K562 (cell line): ENCODE measurements around the gene PDK3. TPM values are rescaled to one million over a fixed set of nuclear protein-coding genes. Genes with fewer than 3 reads are reported as not detected.

Experiments
- ATAC-seq: fragments of 200-7000 bp; cut with Tn5 transposase; 3 replicates; pipeline ENCODE4 v1.9.1; 2020; ENCODE audit warnings: moderate library complexity
- BruUV-seq: library from RNA; stranded (reverse); fragments of 400-500 nt; replicated peaks from 2 replicates; lab custom pipeline; 2021; lab: Mats Ljungman, UMichigan
- CTCF ChIA-PET: fragments of 300-600 bp; formaldehyde crosslinking; extraction: SDS; loops from one replicate; lab custom pipeline; 2021; ENCODE audit warnings: low intra/inter-chr PET ratio; lab: Yijun Ruan, JAX
- POLR2A ChIA-PET: fragments of 300-600, 350-650 bp; sonication (Branson Sonifier 250); formaldehyde crosslinking; extraction: SDS; loops from one replicate; lab custom pipeline; 2021; ENCODE audit warnings: antibody characterized with exemption, inconsistent platforms; lab: Yijun Ruan, JAX
- DNase-seq, 4 experiments: peaks; one replicate each; pipeline versions ENCODE4 v3.0.0 to v3.0.0-alpha.2; 2011 to 2018; ENCODE audit warnings: low spot score in 3 of 4, mixed read lengths in 3 of 4; ENCODE audit errors: extremely low read depth in 1 of 4
- FAIRE-seq: peaks from 2 replicates; lab custom pipeline; 2011; peaks lifted over from hg19 to GRCh38; lab: Jason Lieb, UNC
- H2AFZ ChIP-seq: 2 replicates; pipeline ENCODE4 v1.6.0; 2011; ENCODE audit warnings: low read depth, low read length, control low read depth, inconsistent platforms
- H3K27ac ChIP-seq: fragments of 200-600 bp; 3 replicates; pipeline ENCODE4 v1.8.0; 2011; ENCODE audit warnings: low read depth, mild to moderate bottlenecking, control low read depth, inconsistent platforms, low read length, moderate library complexity, mixed read lengths; ENCODE audit errors: extremely low read depth
- H3K27me3 ChIP-seq, 2 experiments: fragments of 300-600 bp in 1 of 2; 2 replicates in 1 of 2; 3 replicates in 1 of 2; pipeline versions ENCODE4 v1.6.0 to v1.8.0; 2011; ENCODE audit warnings: inconsistent platforms in 2 of 2, low read length in 2 of 2, mild to moderate bottlenecking in 1 of 2, mixed read lengths in 1 of 2, moderate library complexity in 1 of 2; ENCODE audit not compliant: control insufficient read depth in 2 of 2, insufficient read depth in 2 of 2
- H3K36me3 ChIP-seq: fragments of 300-600 bp; 3 replicates; pipeline ENCODE4 v1.8.0; 2011; ENCODE audit warnings: mild to moderate bottlenecking, low read length, inconsistent platforms; ENCODE audit not compliant: control insufficient read depth, insufficient read depth
- H3K4me1 ChIP-seq, 2 experiments: fragments of 200-600 bp in 1 of 2; replicated peaks in 1 of 2; 2 replicates in 1 of 2; 3 replicates in 1 of 2; pipeline versions ENCODE4 v1.5.1 to v1.8.0; 2011; ENCODE audit warnings: inconsistent platforms in 2 of 2, low read length in 2 of 2, mild to moderate bottlenecking in 1 of 2, mixed read lengths in 1 of 2, moderate library complexity in 1 of 2; ENCODE audit not compliant: control insufficient read depth in 2 of 2, insufficient read depth in 2 of 2
- H3K4me2 ChIP-seq: 2 replicates; pipeline ENCODE4 v1.6.1; 2011; ENCODE audit warnings: low read length, control low read depth, inconsistent platforms, mixed read lengths; ENCODE audit not compliant: insufficient read depth
- H3K4me3 ChIP-seq: fragments of 200-600 bp; sonication (generic), shearing (Covaris generic); 2 replicates; pipeline ENCODE4 v1.5.1; 2016; ENCODE audit warnings: control low read depth, inconsistent platforms
- H3K79me2 ChIP-seq: fragments of 200-600 bp; 3 replicates; pipeline ENCODE4 v1.8.0; 2011; ENCODE audit warnings: low read length, inconsistent platforms; ENCODE audit not compliant: control insufficient read depth, insufficient read depth
- H3K9ac ChIP-seq, 2 experiments: 2 replicates each; pipeline versions ENCODE4 v1.6.0 to v1.6.1; 2011; ENCODE audit warnings: low read depth in 2 of 2, low read length in 2 of 2, control low read depth in 1 of 2, inconsistent platforms in 1 of 2, mild to moderate bottlenecking in 1 of 2, mixed read lengths in 1 of 2; ENCODE audit not compliant: insufficient read depth in 1 of 2
- H3K9me1 ChIP-seq: one replicate; pipeline ENCODE4 v1.6.0; 2011; ENCODE audit warnings: inconsistent platforms, mild to moderate bottlenecking, low read length, moderate library complexity; ENCODE audit not compliant: control insufficient read depth, insufficient read depth
- H3K9me3 ChIP-seq: replicated peaks from 2 replicates; pipeline ENCODE4 v1.5.1; 2011; ENCODE audit warnings: low read depth, low read length, inconsistent platforms; ENCODE audit not compliant: control insufficient read depth, insufficient read depth
- H4K20me1 ChIP-seq: replicated peaks from 2 replicates; pipeline ENCODE4 v1.6.1; 2011; ENCODE audit warnings: low read length, inconsistent platforms, mixed read lengths; ENCODE audit not compliant: control insufficient read depth, insufficient read depth
- ARHGAP35 ChIP-seq: fragments of 450-650 bp; IDR thresholded peaks from 2 replicates; pipeline ENCODE4 v1.6.1; 2018; ENCODE audit not compliant: partially characterized antibody
- HMGXB4 ChIP-seq: sonication (generic); formaldehyde crosslinking; IDR thresholded peaks from 2 replicates; pipeline ENCODE4 v1.8.1; 2023; ENCODE audit warnings: mild to moderate bottlenecking, missing genetic modification reagents
- HOMEZ ChIP-seq: fragments of 250-450 bp; sonication (Bioruptor Pico); IDR thresholded peaks from 2 replicates; pipeline ENCODE4 v1.4.0; 2020; ENCODE audit warnings: mild to moderate bottlenecking, moderate library complexity
- L3MBTL2 ChIP-seq: fragments of 450-650 bp; IDR thresholded peaks from 2 replicates; pipeline ENCODE4 v1.6.1; 2016; ENCODE audit warnings: mild to moderate bottlenecking, moderate library complexity
- POLR2B ChIP-seq: fragments of 450-650 bp; IDR thresholded peaks from 2 replicates; pipeline ENCODE4 v1.6.1; 2018; ENCODE audit warnings: low read depth; ENCODE audit not compliant: partially characterized antibody
- XRCC3 ChIP-seq: fragments of 450-650 bp; IDR thresholded peaks from 2 replicates; pipeline ENCODE4 v1.6.1; 2017; ENCODE audit warnings: mild to moderate bottlenecking, moderate library complexity
- ZFP91 ChIP-seq: sonication (generic); formaldehyde crosslinking; IDR thresholded peaks from 2 replicates; pipeline ENCODE4 v1.8.0; 2022; ENCODE audit warnings: mild to moderate bottlenecking, missing genetic modification reagents
- ZNF830 ChIP-seq: fragments of 250-450 bp; sonication (Bioruptor Pico); IDR thresholded peaks from 2 replicates; pipeline ENCODE4 v1.5.0; 2021; ENCODE audit warnings: mild to moderate bottlenecking
- WGBS: fragments of 100-300 bp; shearing (Covaris generic); methylation state at CpG from one replicate; pipeline ENCODE4 v1.1.6; 2016; ENCODE audit warnings: low coverage, mixed read lengths; ENCODE audit not compliant: insufficient coverage; ENCODE audit errors: missing lambda C conversion rate; 5-methylcytosine and 5-hydroxymethylcytosine counted together
- in situ Hi-C: fragments of 300-500 bp; cut with MboI; formaldehyde crosslinking; loops from 4 replicates; pipeline ENCODE4 v1.15.0; 2018; ENCODE audit warnings: inconsistent platforms, mixed read lengths
- intact Hi-C: fragments of 100-400 bp; cut with micrococcal nuclease; formaldehyde crosslinking; loops from 2 replicates; pipeline ENCODE4 v1.14.2; 2022
- polyA plus RNA-seq, 8 experiments: library from polyadenylated mRNA; depleted of rRNA in 4 of 8; stranded (reverse) in 5 of 8; unstranded in 3 of 8; fragments of >200 nt; fragmentation: Nextera tagmentation in 2 of 8; fragmentation: Illumina TruSeq in 1 of 8; extraction: Ambion mirVana in 2 of 8; extraction: Trizol in 1 of 8; gene quantifications; 2 replicates each; pipeline versions ENCODE4 v1.2.1 to v1.2.3, GENCODE V29; 2011 to 2014; ENCODE audit warnings: inconsistent platforms in 1 of 8, missing spikeins in 1 of 8
- total RNA-seq, 7 experiments: library from RNA; depleted of rRNA in 6 of 7; stranded (reverse); fragments of >200 nt in 6 of 7; fragmentation: Illumina TruSeq in 2 of 7; extraction: Trizol in 2 of 7; gene quantifications; 2 replicates each; pipeline versions ENCODE4 v1.2.1 to v1.2.3, GENCODE V29; 2011 to 2021; ENCODE audit warnings: low replicate concordance in 1 of 7

Gene PDK3
- total and polyA plus RNA-seq, 9 of the 15 experiments (the other 6 are each of a cell fraction or from before 2014, with no cell fraction given) = 0.20 to 4.9 (median 0.95) TPM

- TF ChIP-seq ZNF830 (CRISPR knock-in tag) (no peak), ZFP91 (CRISPR knock-in tag) (no peak)
These were observed 939 bp downstream of the PDK3 start (continued) for GRCh38 chrX:24466025-24466424.

GRCh38 chrX:24468245-24468644 lies 3.2 kb downstream of the PDK3 start:
- no peaks in the 10 kb centered on the region for H3K9me1 ChIP-seq
- H3K9me3 ChIP-seq = no peaks in the 10 kb centered on the region
- in situ Hi-C loops = no loop called here
- no peak for ATAC-seq
- no peak overlapping the region for H3K9ac ChIP-seq
- no peaks in the 10 kb centered on the region for H3K36me3 ChIP-seq
- ChIA-PET CTCF (no interaction called here), POLR2A (no interaction called here)
- no peak overlapping the region for H3K27ac ChIP-seq
- H4K20me1 ChIP-seq = no peaks in the 10 kb centered on the region
- H3K4me2 ChIP-seq = no peak overlapping the region
- TF ChIP-seq HOMEZ (CRISPR knock-in tag) (no peak), HMGXB4 (CRISPR knock-in tag) (no peak), L3MBTL2 (no peak), XRCC3 (no peak), ARHGAP35 (no peak), POLR2B (no peak)
- TF ChIP-seq, all 486 proteins: peak for 0
- BruUV-seq = no TSS peak
- Histone ChIP-seq H3K4me3 (no peak overlapping the region), H3K79me2 (no peaks in the 10 kb centered on the region), H3K27me3 (peaks cover 2 to 8% of the 10 kb centered on the region in 2 experiments; a peak in 2 of 5 replicates), H2AFZ (no peak overlapping the region), H3K4me1 (peaks cover 0 to 13% of the 10 kb centered on the region in 2 experiments; a peak in 3 of 5 replicates)
- no peak for DNase-seq
- FAIRE-seq = no peak
- 0% methylated on average over 1 of the region's 1 CpG for WGBS
- intact Hi-C loops = no loop called here
